ENCODE data around the gene FAM229B.

DNA sequence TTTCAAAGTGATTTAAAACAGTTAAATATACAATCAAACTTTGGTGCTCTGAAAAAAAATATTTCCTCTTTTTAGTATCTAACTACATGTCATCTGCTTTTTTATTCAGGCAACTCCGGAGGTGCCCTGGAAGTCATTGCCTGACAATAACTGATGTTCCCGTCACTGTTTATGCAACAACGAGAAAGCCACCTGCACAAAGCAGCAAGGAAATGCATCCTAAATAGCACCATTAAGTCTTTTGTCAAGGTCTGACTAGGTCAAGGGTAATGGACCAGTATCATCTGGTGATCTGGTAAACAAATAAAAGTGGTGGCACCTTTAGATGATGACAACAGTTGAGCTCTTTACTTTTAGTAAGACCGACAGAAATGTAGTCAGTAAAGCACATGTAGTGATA is 13.2 kb downstream of the FAM229B start:
- no peak for TF ChIP-seq POLR2A (IDR thresholded peaks at IDR 0.05; ENCODE audit: low read depth, low read length)
- no peak for TF ChIP-seq POLR2AphosphoS5 (IDR thresholded peaks at IDR 0.05; ENCODE audit: low read depth, low read length)
